K562 (cell line): ENCODE data around the gene OSBPL7. TPM values are rescaled to one million over a fixed set of nuclear protein-coding genes. Genes with fewer than 3 reads are reported as not detected.

ENCODE experiments used
- ATAC-seq: fragments of 200-7000 bp; cut with Tn5 transposase; 3 replicates; pipeline ENCODE4 v1.9.1; 2020; ENCODE audit warnings: moderate library complexity
- BruUV-seq: library from RNA; stranded (reverse); fragments of 400-500 nt; replicated peaks from 2 replicates; lab custom pipeline; 2021; lab: Mats Ljungman, UMichigan
- CTCF ChIA-PET: fragments of 300-600 bp; formaldehyde crosslinking; extraction: SDS; loops from one replicate; lab custom pipeline; 2021; ENCODE audit warnings: low intra/inter-chr PET ratio; lab: Yijun Ruan, JAX
- POLR2A ChIA-PET: fragments of 300-600, 350-650 bp; sonication (Branson Sonifier 250); formaldehyde crosslinking; extraction: SDS; loops from one replicate; lab custom pipeline; 2021; ENCODE audit warnings: antibody characterized with exemption, inconsistent platforms; lab: Yijun Ruan, JAX
- DNase-seq, 4 experiments: peaks; one replicate each; pipeline versions ENCODE4 v3.0.0 to v3.0.0-alpha.2; 2011 to 2018; ENCODE audit warnings: low spot score in 3 of 4, mixed read lengths in 3 of 4; ENCODE audit errors: extremely low read depth in 1 of 4
- FAIRE-seq: peaks from 2 replicates; lab custom pipeline; 2011; peaks lifted over from hg19 to GRCh38; lab: Jason Lieb, UNC
- H2AFZ ChIP-seq: 2 replicates; pipeline ENCODE4 v1.6.0; 2011; ENCODE audit warnings: low read depth, low read length, control low read depth, inconsistent platforms
- H3K27ac ChIP-seq: fragments of 200-600 bp; 3 replicates; pipeline ENCODE4 v1.8.0; 2011; ENCODE audit warnings: low read depth, mild to moderate bottlenecking, control low read depth, inconsistent platforms, low read length, moderate library complexity, mixed read lengths; ENCODE audit errors: extremely low read depth
- H3K27me3 ChIP-seq, 2 experiments: fragments of 300-600 bp in 1 of 2; 2 replicates in 1 of 2; 3 replicates in 1 of 2; pipeline versions ENCODE4 v1.6.0 to v1.8.0; 2011; ENCODE audit warnings: inconsistent platforms in 2 of 2, low read length in 2 of 2, mild to moderate bottlenecking in 1 of 2, mixed read lengths in 1 of 2, moderate library complexity in 1 of 2; ENCODE audit not compliant: control insufficient read depth in 2 of 2, insufficient read depth in 2 of 2
- H3K36me3 ChIP-seq: fragments of 300-600 bp; 3 replicates; pipeline ENCODE4 v1.8.0; 2011; ENCODE audit warnings: mild to moderate bottlenecking, low read length, inconsistent platforms; ENCODE audit not compliant: control insufficient read depth, insufficient read depth
- H3K4me1 ChIP-seq, 2 experiments: fragments of 200-600 bp in 1 of 2; replicated peaks in 1 of 2; 2 replicates in 1 of 2; 3 replicates in 1 of 2; pipeline versions ENCODE4 v1.5.1 to v1.8.0; 2011; ENCODE audit warnings: inconsistent platforms in 2 of 2, low read length in 2 of 2, mild to moderate bottlenecking in 1 of 2, mixed read lengths in 1 of 2, moderate library complexity in 1 of 2; ENCODE audit not compliant: control insufficient read depth in 2 of 2, insufficient read depth in 2 of 2
- H3K4me2 ChIP-seq: 2 replicates; pipeline ENCODE4 v1.6.1; 2011; ENCODE audit warnings: low read length, control low read depth, inconsistent platforms, mixed read lengths; ENCODE audit not compliant: insufficient read depth
- H3K4me3 ChIP-seq: fragments of 200-600 bp; sonication (generic), shearing (Covaris generic); 2 replicates; pipeline ENCODE4 v1.5.1; 2016; ENCODE audit warnings: control low read depth, inconsistent platforms
- H3K79me2 ChIP-seq: fragments of 200-600 bp; 3 replicates; pipeline ENCODE4 v1.8.0; 2011; ENCODE audit warnings: low read length, inconsistent platforms; ENCODE audit not compliant: control insufficient read depth, insufficient read depth
- H3K9ac ChIP-seq, 2 experiments: 2 replicates each; pipeline versions ENCODE4 v1.6.0 to v1.6.1; 2011; ENCODE audit warnings: low read depth in 2 of 2, low read length in 2 of 2, control low read depth in 1 of 2, inconsistent platforms in 1 of 2, mild to moderate bottlenecking in 1 of 2, mixed read lengths in 1 of 2; ENCODE audit not compliant: insufficient read depth in 1 of 2
- H3K9me1 ChIP-seq: one replicate; pipeline ENCODE4 v1.6.0; 2011; ENCODE audit warnings: inconsistent platforms, mild to moderate bottlenecking, low read length, moderate library complexity; ENCODE audit not compliant: control insufficient read depth, insufficient read depth
- H3K9me3 ChIP-seq: replicated peaks from 2 replicates; pipeline ENCODE4 v1.5.1; 2011; ENCODE audit warnings: low read depth, low read length, inconsistent platforms; ENCODE audit not compliant: control insufficient read depth, insufficient read depth
- H4K20me1 ChIP-seq: replicated peaks from 2 replicates; pipeline ENCODE4 v1.6.1; 2011; ENCODE audit warnings: low read length, inconsistent platforms, mixed read lengths; ENCODE audit not compliant: control insufficient read depth, insufficient read depth
- ATF1 ChIP-seq, 2 experiments: fragments of 450-650 bp in 1 of 2; IDR thresholded peaks; 2 replicates each; pipeline ENCODE4 v1.6.1; 2016; ENCODE audit warnings: missing compliant biosample characterization in 1 of 2, missing genetic modification characterization in 1 of 2
- BACH1 ChIP-seq: fragments of 200-800 bp; sonication (Bioruptor generic); IDR thresholded peaks from 2 replicates; pipeline ENCODE4 v1.6.1; 2016; ENCODE audit warnings: missing genetic modification characterization, missing compliant biosample characterization
- CUX1 ChIP-seq: fragments of 200-800 bp; sonication (Bioruptor generic); IDR thresholded peaks from 2 replicates; pipeline ENCODE4 v1.6.1; 2016; ENCODE audit warnings: missing genetic modification characterization, missing compliant biosample characterization
- GABPB2 ChIP-seq: fragments of 250-450 bp; sonication (Bioruptor Pico); conservative IDR thresholded peaks from 2 replicates; pipeline ENCODE4 v1.5.1; 2021; ENCODE audit warnings: mild to moderate bottlenecking
- GTF2E2 ChIP-seq: fragments of 200-800 bp; sonication (Bioruptor generic); IDR thresholded peaks from 2 replicates; pipeline ENCODE4 v1.6.1; 2016; ENCODE audit warnings: missing genetic modification characterization, missing compliant biosample characterization
- ZBTB5 ChIP-seq: fragments of 450-650 bp; IDR thresholded peaks from 2 replicates; pipeline ENCODE4 v1.6.1; 2017; ENCODE audit warnings: antibody characterized with exemption
- ZNF592 ChIP-seq: fragments of 450-650 bp; IDR thresholded peaks from 2 replicates; pipeline ENCODE4 v1.6.1; 2017; ENCODE audit warnings: antibody characterized with exemption, mild to moderate bottlenecking
- in situ Hi-C: fragments of 300-500 bp; cut with MboI; formaldehyde crosslinking; loops from 4 replicates; pipeline ENCODE4 v1.15.0; 2018; ENCODE audit warnings: inconsistent platforms, mixed read lengths
- intact Hi-C: fragments of 100-400 bp; cut with micrococcal nuclease; formaldehyde crosslinking; loops from 2 replicates; pipeline ENCODE4 v1.14.2; 2022
- polyA plus RNA-seq, 8 experiments: library from polyadenylated mRNA; depleted of rRNA in 4 of 8; stranded (reverse) in 5 of 8; unstranded in 3 of 8; fragments of >200 nt; fragmentation: Nextera tagmentation in 2 of 8; fragmentation: Illumina TruSeq in 1 of 8; extraction: Ambion mirVana in 2 of 8; extraction: Trizol in 1 of 8; gene quantifications; 2 replicates each; pipeline versions ENCODE4 v1.2.1 to v1.2.3, GENCODE V29; 2011 to 2014; ENCODE audit warnings: inconsistent platforms in 1 of 8, missing spikeins in 1 of 8
- total RNA-seq, 7 experiments: library from RNA; depleted of rRNA in 6 of 7; stranded (reverse); fragments of >200 nt in 6 of 7; fragmentation: Illumina TruSeq in 2 of 7; extraction: Trizol in 2 of 7; gene quantifications; 2 replicates each; pipeline versions ENCODE4 v1.2.1 to v1.2.3, GENCODE V29; 2011 to 2021; ENCODE audit warnings: low replicate concordance in 1 of 7

The OSBPL7 gene
- total and polyA plus RNA-seq, 9 of the 15 experiments (the other 6 are each of a cell fraction or from before 2014, with no cell fraction given), result 0.32 to 11.9 (median 5.8) TPM

- TF ChIP-seq ZBTB5, result no peak
Measured at GRCh38 chr17:47821424-47822391, at the start of gene OSBPL7 (continued).

GRCh38 chr17:47871048-47871447 is 49.5 kb upstream of the OSBPL7 start:
- H3K27ac ChIP-seq, result no peak overlapping the region
- H3K4me3 ChIP-seq, result no peak overlapping the region
- CTCF ChIA-PET, result no interaction called here
- peaks cover 57 to 62% of the 10 kb centered on the region in 2 experiments for H3K4me1 ChIP-seq
- FAIRE-seq (no peak), DNase-seq (no peak), ATAC-seq (no peak)
- intact Hi-C loops, result no loop called here
- H4K20me1 ChIP-seq, result no peaks in the 10 kb centered on the region
- H3K36me3 ChIP-seq, result no peaks in the 10 kb centered on the region
- no peaks in the 10 kb centered on the region for H3K79me2 ChIP-seq
- BruUV-seq, result no TSS peak
- in situ Hi-C loops, result no loop called here
- no peaks in the 10 kb centered on the region for H3K9me1 ChIP-seq
- H3K4me2 ChIP-seq, result no peak overlapping the region
- no peaks in the 10 kb centered on the region for H3K27me3 ChIP-seq
- POLR2A ChIA-PET, result interaction anchor here (0.5 to 1.5 kb wide), 4 partner anchors 16 to 35 kb away, joined by 3 to 11 read pairs (median 3); partner anchors contain the start of gene SP2
- H2AFZ ChIP-seq, result no peak overlapping the region
- no peak overlapping the region for H3K9ac ChIP-seq
- H3K9me3 ChIP-seq, result no peaks in the 10 kb centered on the region
- TF ChIP-seq ATF1 (CRISPR knock-in tag; IDR thresholded peaks at IDR 0.05), result no peak
- no peak for TF ChIP-seq ATF1 (tag; IDR thresholded peaks at IDR 0.05)
- TF ChIP-seq CUX1 (CRISPR knock-in tag), result no peak
- TF ChIP-seq GABPB2 (CRISPR knock-in tag), result no peak
- TF ChIP-seq ZNF592, result no peak
- TF ChIP-seq GTF2E2 (tag), result no peak
- TF ChIP-seq BACH1 (tag), result no peak
